K562 (cell line): ENCODE results near the gene TERB1.

Experiments
- SUPT5H ChIP-seq: fragments of 450-650 bp; IDR thresholded peaks from 2 replicates; pipeline ENCODE4 v1.6.1; 2016
- ZNF282 ChIP-seq: sonication (generic); formaldehyde crosslinking; IDR thresholded peaks from 2 replicates; pipeline ENCODE4 v1.8.1; 2023; ENCODE audit warnings: missing genetic modification reagents
- TF ChIP-seq, protein P1 (sequence below), 3 experiments: IDR thresholded peaks in 2 of 3; conservative IDR thresholded peaks in 1 of 3; 2 replicates each; pipeline ENCODE4 v1.5.1; 2011 to 2012; ENCODE audit warnings: low read length in 3 of 3, mild to moderate bottlenecking in 3 of 3, control low read depth in 2 of 3, improper control_type of control experiment in 1 of 3, inconsistent platforms in 1 of 3, low read depth in 1 of 3, mixed read lengths in 1 of 3, moderate library complexity in 1 of 3; ENCODE audit not compliant: insufficient read depth in 2 of 3
- TF ChIP-seq, protein P2 (sequence below), 2 experiments: fragments of 450-650 bp; formaldehyde crosslinking in 1 of 2; IDR thresholded peaks; 2 replicates each; pipeline versions ENCODE4 v1.4.0 to v1.6.1; 2014 to 2020; ENCODE audit warnings: mild to moderate bottlenecking in 2 of 2, borderline replicate concordance in 1 of 2, low read depth in 1 of 2

DNA sequence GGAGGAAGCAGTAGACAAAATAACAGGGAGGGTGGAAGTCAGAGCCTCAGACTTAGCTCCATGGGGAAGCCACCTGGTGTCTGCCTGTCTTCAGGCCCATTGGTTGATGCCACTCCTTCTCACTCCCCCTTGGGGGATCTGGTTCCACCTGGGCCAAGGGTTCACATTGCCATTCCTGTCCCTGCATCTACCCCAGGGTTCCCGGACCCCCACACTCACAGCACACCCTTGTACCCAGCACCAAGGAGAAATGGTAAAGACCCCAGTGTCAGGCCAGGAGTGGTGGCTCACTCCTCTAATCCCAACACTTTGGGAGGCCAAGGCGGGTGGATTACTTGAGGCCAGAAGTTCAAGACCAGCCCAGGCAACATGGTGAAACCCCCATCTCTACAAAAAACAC lies 41.8 kb upstream of the TERB1 start:
- TF ChIP-seq ZNF282 (no peak), SUPT5H (no peak)
- TF ChIP-seq, protein P1, sequence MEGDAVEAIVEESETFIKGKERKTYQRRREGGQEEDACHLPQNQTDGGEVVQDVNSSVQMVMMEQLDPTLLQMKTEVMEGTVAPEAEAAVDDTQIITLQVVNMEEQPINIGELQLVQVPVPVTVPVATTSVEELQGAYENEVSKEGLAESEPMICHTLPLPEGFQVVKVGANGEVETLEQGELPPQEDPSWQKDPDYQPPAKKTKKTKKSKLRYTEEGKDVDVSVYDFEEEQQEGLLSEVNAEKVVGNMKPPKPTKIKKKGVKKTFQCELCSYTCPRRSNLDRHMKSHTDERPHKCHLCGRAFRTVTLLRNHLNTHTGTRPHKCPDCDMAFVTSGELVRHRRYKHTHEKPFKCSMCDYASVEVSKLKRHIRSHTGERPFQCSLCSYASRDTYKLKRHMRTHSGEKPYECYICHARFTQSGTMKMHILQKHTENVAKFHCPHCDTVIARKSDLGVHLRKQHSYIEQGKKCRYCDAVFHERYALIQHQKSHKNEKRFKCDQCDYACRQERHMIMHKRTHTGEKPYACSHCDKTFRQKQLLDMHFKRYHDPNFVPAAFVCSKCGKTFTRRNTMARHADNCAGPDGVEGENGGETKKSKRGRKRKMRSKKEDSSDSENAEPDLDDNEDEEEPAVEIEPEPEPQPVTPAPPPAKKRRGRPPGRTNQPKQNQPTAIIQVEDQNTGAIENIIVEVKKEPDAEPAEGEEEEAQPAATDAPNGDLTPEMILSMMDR (IDR thresholded peaks at IDR 0.05 in 2 of 3, conservative IDR thresholded peaks at IDR 0.05 in 1 of 3; ENCODE audit: insufficient read depth in 2 of 3, low read depth in 1 of 3, low read length in 3 of 3), result no peak
- TF ChIP-seq, protein P2, sequence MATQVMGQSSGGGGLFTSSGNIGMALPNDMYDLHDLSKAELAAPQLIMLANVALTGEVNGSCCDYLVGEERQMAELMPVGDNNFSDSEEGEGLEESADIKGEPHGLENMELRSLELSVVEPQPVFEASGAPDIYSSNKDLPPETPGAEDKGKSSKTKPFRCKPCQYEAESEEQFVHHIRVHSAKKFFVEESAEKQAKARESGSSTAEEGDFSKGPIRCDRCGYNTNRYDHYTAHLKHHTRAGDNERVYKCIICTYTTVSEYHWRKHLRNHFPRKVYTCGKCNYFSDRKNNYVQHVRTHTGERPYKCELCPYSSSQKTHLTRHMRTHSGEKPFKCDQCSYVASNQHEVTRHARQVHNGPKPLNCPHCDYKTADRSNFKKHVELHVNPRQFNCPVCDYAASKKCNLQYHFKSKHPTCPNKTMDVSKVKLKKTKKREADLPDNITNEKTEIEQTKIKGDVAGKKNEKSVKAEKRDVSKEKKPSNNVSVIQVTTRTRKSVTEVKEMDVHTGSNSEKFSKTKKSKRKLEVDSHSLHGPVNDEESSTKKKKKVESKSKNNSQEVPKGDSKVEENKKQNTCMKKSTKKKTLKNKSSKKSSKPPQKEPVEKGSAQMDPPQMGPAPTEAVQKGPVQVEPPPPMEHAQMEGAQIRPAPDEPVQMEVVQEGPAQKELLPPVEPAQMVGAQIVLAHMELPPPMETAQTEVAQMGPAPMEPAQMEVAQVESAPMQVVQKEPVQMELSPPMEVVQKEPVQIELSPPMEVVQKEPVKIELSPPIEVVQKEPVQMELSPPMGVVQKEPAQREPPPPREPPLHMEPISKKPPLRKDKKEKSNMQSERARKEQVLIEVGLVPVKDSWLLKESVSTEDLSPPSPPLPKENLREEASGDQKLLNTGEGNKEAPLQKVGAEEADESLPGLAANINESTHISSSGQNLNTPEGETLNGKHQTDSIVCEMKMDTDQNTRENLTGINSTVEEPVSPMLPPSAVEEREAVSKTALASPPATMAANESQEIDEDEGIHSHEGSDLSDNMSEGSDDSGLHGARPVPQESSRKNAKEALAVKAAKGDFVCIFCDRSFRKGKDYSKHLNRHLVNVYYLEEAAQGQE (IDR thresholded peaks at IDR 0.05; ENCODE audit: borderline replicate concordance), result no peak
- TF ChIP-seq, protein P2 (CRISPR knock-in tag; IDR thresholded peaks at IDR 0.05; ENCODE audit: low read depth), result no peak
